Right atrium auricular region (tissue), 2 donors: Measurements from ENCODE around the gene ENTR1. TPM values are rescaled to one million over a fixed set of nuclear protein-coding genes. Genes with fewer than 3 reads are reported as not detected.

Experiments
- DNase-seq: peaks from one replicate; pipeline ENCODE4 v3.0.0-alpha.2; 2019; ENCODE audit warnings: low spot score
- H3K27ac ChIP-seq, 2 donors: fragments of 200-600 bp; sonication (generic); 1 replicate in 1 of 2; 2 replicates in 1 of 2; pipeline ENCODE4 v1.5.1; 2016 to 2019
- H3K27me3 ChIP-seq, 2 donors: fragments of 200-600 bp; sonication (generic); one replicate each; pipeline versions ENCODE4 v1.5.1 to v1.6.0; 2017 to 2019
- H3K36me3 ChIP-seq: fragments of 200-600 bp; sonication (generic); one replicate; pipeline ENCODE4 v1.5.1; 2016
- H3K4me1 ChIP-seq, 2 donors: fragments of 200-600 bp; sonication (generic); one replicate each; pipeline versions ENCODE4 v1.5.1 to v1.6.0; 2017 to 2019
- H3K4me3 ChIP-seq, 2 donors: fragments of 200-600 bp; sonication (generic); 1 replicate in 1 of 2; 2 replicates in 1 of 2; pipeline ENCODE4 v1.5.1; 2017 to 2019; ENCODE audit warnings: mild to moderate bottlenecking in 1 of 2, moderate library complexity in 1 of 2
- H3K9me3 ChIP-seq, 2 donors: fragments of 200-600 bp; sonication (generic); one replicate each; pipeline ENCODE4 v1.5.1; 2019
- CTCF ChIP-seq, 2 donors: fragments of 200-600 bp; sonication (generic); IDR thresholded peaks; one replicate each; pipeline ENCODE4 v1.5.1; 2019; ENCODE audit warnings: antibody characterized with exemption in 2 of 2
- total RNA-seq, 2 donors: library from RNA; depleted of rRNA; stranded (reverse); fragments of >200 nt; gene quantifications; one replicate each; pipeline ENCODE4 v1.1.0, GENCODE V29; 2016

The ENTR1 gene
- total RNA-seq, 2 donors from 2014 or later, result 10.3 to 17.6 TPM

- no peak for DNase-seq
- no peaks in the 10 kb centered on the region for H3K27me3 ChIP-seq
- H3K36me3 ChIP-seq, result peaks cover 96% of the 10 kb centered on the region
- TF ChIP-seq CTCF (IDR thresholded peaks at IDR 0.05), result no peak
- H3K27ac ChIP-seq, result no peak overlapping the region
- no peaks in the 10 kb centered on the region for H3K4me1 ChIP-seq
- H3K4me3 ChIP-seq, result no peak overlapping the region
- no peaks in the 10 kb centered on the region for H3K9me3 ChIP-seq
Measured at GRCh38 chr9:136418182-136419091, 8.0 kb upstream of the ENTR1 start.

GRCh38 chr9:136416914-136417313, 6.5 kb upstream of the ENTR1 start:
- no peaks in the 10 kb centered on the region for H3K9me3 ChIP-seq
- H3K27me3 ChIP-seq, result no peaks in the 10 kb centered on the region
- no peak for DNase-seq
- H3K27ac ChIP-seq, result no peak overlapping the region
- H3K4me3 ChIP-seq, result no peak overlapping the region
- no peak for TF ChIP-seq CTCF (IDR thresholded peaks at IDR 0.05)
- H3K4me1 ChIP-seq, result peaks cover 0 to 2% of the 10 kb centered on the region in 2 donors
- H3K36me3 ChIP-seq, result peaks cover 94% of the 10 kb centered on the region

- H3K36me3 ChIP-seq, result peaks cover 89% of the 10 kb centered on the region
- no peaks in the 10 kb centered on the region for H3K27me3 ChIP-seq
- H3K4me1 ChIP-seq, result peaks cover 0 to 7% of the 10 kb centered on the region in 2 donors
- no peak for DNase-seq
- no peak overlapping the region for H3K27ac ChIP-seq
- no peak overlapping the region for H3K4me3 ChIP-seq
- no peaks in the 10 kb centered on the region for H3K9me3 ChIP-seq
- no peak for TF ChIP-seq CTCF (IDR thresholded peaks at IDR 0.05)
Measured at GRCh38 chr9:136416427-136416826, 6.0 kb upstream of the ENTR1 start.

- no peak overlapping the region for H3K27ac ChIP-seq
- H3K27me3 ChIP-seq, result no peaks in the 10 kb centered on the region
- no peak overlapping the region for H3K4me3 ChIP-seq
- H3K4me1 ChIP-seq, result peaks cover 0 to 29% of the 10 kb centered on the region in 2 donors
- peaks cover 57% of the 10 kb centered on the region for H3K36me3 ChIP-seq
- no peak for DNase-seq
- TF ChIP-seq CTCF (IDR thresholded peaks at IDR 0.05), result no peak
- no peaks in the 10 kb centered on the region for H3K9me3 ChIP-seq
Measured at GRCh38 chr9:136412962-136413361, 2.5 kb upstream of the ENTR1 start.

GRCh38 chr9:136411378-136411777, 964 bp upstream of the ENTR1 start:
- peaks cover 0 to 29% of the 10 kb centered on the region in 2 donors for H3K4me1 ChIP-seq
- H3K27ac ChIP-seq, result peak overlapping the region in 1 of 2 donors; percentile 87
- DNase-seq, result no peak
- peak overlapping the region; percentile 74 to 97 for H3K4me3 ChIP-seq
- peaks cover 54% of the 10 kb centered on the region for H3K36me3 ChIP-seq
- H3K9me3 ChIP-seq, result no peaks in the 10 kb centered on the region
- H3K27me3 ChIP-seq, result no peaks in the 10 kb centered on the region
- TF ChIP-seq CTCF (IDR thresholded peaks at IDR 0.05), result no peak
